Osteoblast (primary cell): ENCODE measurements around the gene FSTL4. TPM values are rescaled to one million over a fixed set of nuclear protein-coding genes. Genes with fewer than 3 reads are reported as not detected.

ENCODE experiments used
- DNase-seq: peaks from one replicate; pipeline ENCODE4 v3.0.0; 2011; ENCODE audit warnings: low spot score, mixed read lengths; ENCODE audit not compliant: insufficient read length; ENCODE audit errors: missing footprints
- H2AFZ ChIP-seq: 2 replicates; pipeline ENCODE4 v1.6.0; 2011; ENCODE audit warnings: mild to moderate bottlenecking, low read length
- H3K27ac ChIP-seq: 2 replicates; pipeline ENCODE4 v1.5.1; 2011; ENCODE audit warnings: mild to moderate bottlenecking, low read depth, low read length, moderate library complexity
- H3K27me3 ChIP-seq: 2 replicates; pipeline ENCODE4 v1.6.0; 2012; ENCODE audit warnings: mild to moderate bottlenecking, control low read depth, inconsistent platforms, low read length, moderate library complexity; ENCODE audit not compliant: insufficient read depth
- H3K36me3 ChIP-seq: 2 replicates; pipeline ENCODE4 v1.5.1; 2011; ENCODE audit warnings: mild to moderate bottlenecking, low read length, control low read depth, moderate library complexity; ENCODE audit not compliant: insufficient read depth
- H3K4me1 ChIP-seq: 2 replicates; pipeline ENCODE4 v1.5.1; 2011; ENCODE audit warnings: mild to moderate bottlenecking, low read length, control low read depth, moderate library complexity; ENCODE audit not compliant: insufficient read depth
- H3K4me2 ChIP-seq: 2 replicates; pipeline ENCODE4 v1.6.0; 2011; ENCODE audit warnings: mild to moderate bottlenecking, low read length; ENCODE audit not compliant: insufficient read depth
- H3K4me3 ChIP-seq: fragments of 200-600 bp; sonication (generic); 3 replicates; pipeline ENCODE4 v1.5.1; 2012; ENCODE audit warnings: mild to moderate bottlenecking, low read length, inconsistent platforms; ENCODE audit not compliant: insufficient read depth
- H3K79me2 ChIP-seq: 2 replicates; pipeline ENCODE4 v1.6.0; 2012; ENCODE audit warnings: mild to moderate bottlenecking, low read length, control low read depth, inconsistent platforms; ENCODE audit not compliant: insufficient read depth
- H3K9me3 ChIP-seq: 2 replicates; pipeline ENCODE4 v1.5.1; 2011; ENCODE audit warnings: low read depth, low read length, control low read depth
- H4K20me1 ChIP-seq: 2 replicates; pipeline ENCODE4 v1.6.0; 2012; ENCODE audit warnings: mild to moderate bottlenecking, low read length, control low read depth; ENCODE audit not compliant: insufficient read depth
- total RNA-seq: library from RNA; depleted of rRNA; stranded (reverse); fragments of >200 nt; gene quantifications from 2 replicates; pipeline ENCODE4 v1.2.3, GENCODE V29; 2012
- TF ChIP-seq, protein P1 (sequence below): IDR thresholded peaks from 2 replicates; pipeline ENCODE4 v1.5.1; 2011; ENCODE audit warnings: mild to moderate bottlenecking, low read depth, low read length, moderate library complexity; ENCODE audit errors: extremely low read depth

FSTL4 gene
- total RNA-seq, 1 donor: not detected

DNA sequence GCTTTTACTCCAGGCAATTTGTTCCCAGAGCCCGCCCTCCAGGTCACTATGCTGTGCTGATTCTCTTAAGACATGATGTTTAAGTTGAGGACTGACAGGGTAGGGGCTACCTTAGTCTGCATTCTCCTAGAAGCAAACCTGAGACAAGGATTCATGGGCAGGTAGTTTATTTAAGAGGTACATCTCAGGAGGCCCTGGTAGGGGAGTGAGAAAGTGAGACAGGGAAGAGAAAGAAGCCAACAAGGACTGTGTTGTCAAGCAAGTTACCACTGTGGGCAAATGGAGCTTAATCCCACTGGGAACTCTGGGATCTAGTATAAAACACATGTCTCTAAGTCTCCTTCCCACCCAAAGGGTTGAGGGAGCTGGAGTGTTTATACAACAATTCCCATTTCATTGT, 43.6 kb upstream of the FSTL4 start:
- no peaks in the 10 kb centered on the region for H3K4me1 ChIP-seq
- no peaks in the 10 kb centered on the region for H3K9me3 ChIP-seq
- no peaks in the 10 kb centered on the region for H3K79me2 ChIP-seq
- no peak overlapping the region for H3K27ac ChIP-seq
- H4K20me1 ChIP-seq: no peaks in the 10 kb centered on the region
- H3K4me2 ChIP-seq: no peak overlapping the region
- H3K36me3 ChIP-seq: no peaks in the 10 kb centered on the region
- no peak overlapping the region for H3K4me3 ChIP-seq
- TF ChIP-seq, protein P1, sequence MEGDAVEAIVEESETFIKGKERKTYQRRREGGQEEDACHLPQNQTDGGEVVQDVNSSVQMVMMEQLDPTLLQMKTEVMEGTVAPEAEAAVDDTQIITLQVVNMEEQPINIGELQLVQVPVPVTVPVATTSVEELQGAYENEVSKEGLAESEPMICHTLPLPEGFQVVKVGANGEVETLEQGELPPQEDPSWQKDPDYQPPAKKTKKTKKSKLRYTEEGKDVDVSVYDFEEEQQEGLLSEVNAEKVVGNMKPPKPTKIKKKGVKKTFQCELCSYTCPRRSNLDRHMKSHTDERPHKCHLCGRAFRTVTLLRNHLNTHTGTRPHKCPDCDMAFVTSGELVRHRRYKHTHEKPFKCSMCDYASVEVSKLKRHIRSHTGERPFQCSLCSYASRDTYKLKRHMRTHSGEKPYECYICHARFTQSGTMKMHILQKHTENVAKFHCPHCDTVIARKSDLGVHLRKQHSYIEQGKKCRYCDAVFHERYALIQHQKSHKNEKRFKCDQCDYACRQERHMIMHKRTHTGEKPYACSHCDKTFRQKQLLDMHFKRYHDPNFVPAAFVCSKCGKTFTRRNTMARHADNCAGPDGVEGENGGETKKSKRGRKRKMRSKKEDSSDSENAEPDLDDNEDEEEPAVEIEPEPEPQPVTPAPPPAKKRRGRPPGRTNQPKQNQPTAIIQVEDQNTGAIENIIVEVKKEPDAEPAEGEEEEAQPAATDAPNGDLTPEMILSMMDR: no peak
- no peak for DNase-seq
- peaks cover 3% of the 10 kb centered on the region for H3K27me3 ChIP-seq
- no peak overlapping the region for H2AFZ ChIP-seq

DNA sequence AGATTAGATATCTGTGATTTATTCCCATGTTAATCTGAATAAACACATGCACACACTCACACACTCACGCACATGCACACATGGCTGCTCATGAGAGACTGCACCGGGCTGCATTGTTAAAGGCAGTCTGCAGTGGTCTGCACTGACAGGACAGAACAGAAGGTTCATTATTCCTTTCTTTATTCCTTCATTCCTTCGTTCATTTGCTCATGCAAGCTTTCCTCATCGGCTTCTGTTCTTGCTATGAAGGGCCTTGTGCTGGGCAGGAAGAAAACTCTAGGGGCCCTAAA, 41.4 kb upstream of the FSTL4 start:
- Histone ChIP-seq H3K79me2 (no peaks in the 10 kb centered on the region), H3K27ac (no peak overlapping the region), H4K20me1 (no peaks in the 10 kb centered on the region), H3K36me3 (no peaks in the 10 kb centered on the region), H3K9me3 (no peaks in the 10 kb centered on the region), H3K4me3 (no peak overlapping the region), H3K4me1 (no peaks in the 10 kb centered on the region), H3K4me2 (no peak overlapping the region), H2AFZ (no peak overlapping the region), H3K27me3 (peaks cover 3% of the 10 kb centered on the region)
- DNase-seq: no peak
- TF ChIP-seq, protein P1: no peak

DNA sequence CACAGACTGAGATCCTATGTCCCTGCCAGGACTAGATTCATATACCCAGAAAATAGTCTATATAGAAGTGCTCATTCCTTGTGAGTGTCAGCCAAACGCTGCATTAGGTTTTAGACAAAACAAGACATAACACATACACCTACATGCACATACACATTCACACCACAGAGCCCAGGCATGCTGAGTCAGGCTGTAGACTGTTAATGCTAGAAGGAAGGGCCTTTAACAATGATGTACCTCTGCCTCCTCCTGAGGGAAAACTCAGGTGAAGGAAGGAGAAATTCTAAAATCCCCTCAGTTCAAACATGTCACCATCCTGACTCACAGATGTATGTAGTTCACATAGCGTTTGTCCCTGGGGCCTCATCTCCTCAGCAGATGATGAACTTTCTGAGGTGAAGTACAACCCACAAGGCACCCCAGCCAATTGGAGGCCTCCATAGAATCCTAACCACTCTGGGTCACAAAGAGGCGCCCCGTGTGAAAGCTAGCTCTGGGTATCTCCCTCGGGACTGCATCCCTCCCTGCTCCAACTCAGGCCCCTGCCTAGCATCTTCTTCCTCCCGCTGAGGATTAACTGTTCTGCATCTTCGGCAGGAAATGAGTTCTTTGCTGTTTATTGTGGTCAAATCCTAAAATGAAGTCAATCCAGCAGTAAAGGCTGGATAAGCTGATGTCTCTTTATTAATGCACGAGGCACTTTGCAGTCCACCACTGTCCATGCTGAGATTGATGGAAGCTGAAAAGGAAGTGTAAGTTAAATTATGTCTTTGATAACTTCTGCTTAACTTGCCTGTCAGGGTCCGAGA, 40.8 kb upstream of the FSTL4 start:
- peaks cover 3% of the 10 kb centered on the region for H3K27me3 ChIP-seq

More for the DNA sequence above, 40.8 kb upstream of the FSTL4 start:
- Histone ChIP-seq H4K20me1 (no peaks in the 10 kb centered on the region), H3K36me3 (no peaks in the 10 kb centered on the region), H3K4me2 (no peak overlapping the region), H2AFZ (no peak overlapping the region), H3K4me1 (no peaks in the 10 kb centered on the region), H3K79me2 (no peaks in the 10 kb centered on the region), H3K27ac (no peak overlapping the region), H3K9me3 (no peaks in the 10 kb centered on the region), H3K4me3 (no peak overlapping the region)
- no peak for DNase-seq
- TF ChIP-seq, protein P1: no peak
